Activated CD4-positive, CD25-positive, alpha-beta regulatory T cell treated with anti-CD3 and anti-CD28 coated beads, Interleukin-2, amount 50 U/mL, for 24 hours (primary cell): Measurements from ENCODE around the gene MEOX2.

Experiments
- ATAC-seq, 2 donors: fragments of 150-1000 bp; cut with Tn5 transposase; one replicate each; pipeline ENCODE4 v1.10.0; 2021; ENCODE audit warnings: mild to moderate bottlenecking in 1 of 2, moderate library complexity in 1 of 2

The MEOX2 gene

GRCh38 chr7:15686295-15686956 lies at the start of gene MEOX2:
MEOX2 (minus strand) TSS chr7:15686683; CDS start chr7:15686402, 281 bp downstream.
- no peak for ATAC-seq

GRCh38 chr7:15729746-15730145 lies 43.3 kb upstream of the MEOX2 start:
- no peak for ATAC-seq

GRCh38 chr7:15725051-15725450 lies 38.6 kb upstream of the MEOX2 start:
- no peak for ATAC-seq

- no peak for ATAC-seq
Measured at GRCh38 chr7:15723841-15724240, 37.4 kb upstream of the MEOX2 start.

GRCh38 chr7:15720849-15721471 lies 34.5 kb upstream of the MEOX2 start:
- ATAC-seq: no peak

- ATAC-seq: no peak
Measured at GRCh38 chr7:15719311-15719710, 32.8 kb upstream of the MEOX2 start.

GRCh38 chr7:15715435-15715834 lies 29.0 kb upstream of the MEOX2 start:
- no peak for ATAC-seq

GRCh38 chr7:15709978-15710377 lies 23.5 kb upstream of the MEOX2 start:
- ATAC-seq: no peak

GRCh38 chr7:15707570-15707969 lies 21.1 kb upstream of the MEOX2 start:
- no peak for ATAC-seq

GRCh38 chr7:15703732-15704131 lies 17.2 kb upstream of the MEOX2 start:
- ATAC-seq: no peak

- no peak for ATAC-seq
Measured at GRCh38 chr7:15692501-15693020, 6.1 kb upstream of the MEOX2 start.

- no peak for ATAC-seq
Measured at GRCh38 chr7:15688911-15689310, 2.4 kb upstream of the MEOX2 start.

- ATAC-seq: no peak
Measured at GRCh38 chr7:15688279-15688626, 1.8 kb upstream of the MEOX2 start.

GRCh38 chr7:15687546-15688278 lies 1.2 kb upstream of the MEOX2 start:
- no peak for ATAC-seq

- ATAC-seq: no peak
Measured at GRCh38 chr7:15686957-15687545, 568 bp upstream of the MEOX2 start.

- no peak for ATAC-seq
Measured at GRCh38 chr7:15685358-15686294, 857 bp downstream of the MEOX2 start.

- ATAC-seq: no peak
Measured at GRCh38 chr7:15684871-15685270, 1.6 kb downstream of the MEOX2 start.

- no peak for ATAC-seq
Measured at GRCh38 chr7:15684111-15684800, 2.2 kb downstream of the MEOX2 start.

- ATAC-seq: no peak
Measured at GRCh38 chr7:15682751-15683245, 3.7 kb downstream of the MEOX2 start.

GRCh38 chr7:15682111-15682510 lies 4.4 kb downstream of the MEOX2 start:
- no peak for ATAC-seq

GRCh38 chr7:15681631-15682030 lies 4.9 kb downstream of the MEOX2 start:
- ATAC-seq: no peak
